Naive thymus-derived CD8-positive, alpha-beta T cell (primary cell): ENCODE data around the gene TP53I13. TPM values are rescaled to one million over a fixed set of nuclear protein-coding genes. Genes with fewer than 3 reads are reported as not detected.

Experiments used
- ATAC-seq, 2 donors: fragments of 150-1000 bp; cut with Tn5 transposase in 1 of 2; sonication (Bioruptor Pico), chemical (Tn5 transposase) in 1 of 2; 1 replicate in 1 of 2; 2 replicates in 1 of 2; pipeline ENCODE4 v1.10.0; 2021; ENCODE audit warnings: mild to moderate bottlenecking in 2 of 2, moderate library complexity in 2 of 2
- POLR2A ChIA-PET: fragments of 350-600 bp; sonication (Branson Sonifier 250); formaldehyde crosslinking; loops from one replicate; lab custom pipeline; 2021; ENCODE audit warnings: antibody characterized with exemption; lab: Charles Lee
- DNase-seq, 10 donors: peaks; one replicate each; pipeline versions ENCODE4 v3.0.0 to v3.0.0-alpha.2; 2020 to 2022
- H3K27ac Mint-ChIP-seq, 10 donors: one replicate each; pipeline ENCODE4 v1.8.0; 2020 to 2022; ENCODE audit warnings: mild to moderate bottlenecking in 10 of 10, mixed read lengths in 10 of 10, moderate library complexity in 4 of 10, inconsistent platforms in 1 of 10
- H3K27me3 Mint-ChIP-seq, 5 donors: one replicate each; pipeline ENCODE4 v1.8.0; 2021 to 2022; ENCODE audit warnings: mixed read lengths in 5 of 5
- H3K36me3 Mint-ChIP-seq, 3 donors: one replicate each; pipeline ENCODE4 v1.8.0; 2020 to 2022; ENCODE audit warnings: mixed read lengths in 3 of 3, mild to moderate bottlenecking in 2 of 3, inconsistent platforms in 1 of 3
- H3K4me1 Mint-ChIP-seq, 4 donors: one replicate each; pipeline ENCODE4 v1.8.0; 2021 to 2022; ENCODE audit warnings: mixed read lengths in 4 of 4
- H3K4me3 Mint-ChIP-seq, 10 donors: one replicate each; pipeline ENCODE4 v1.8.0; 2020 to 2022; ENCODE audit warnings: mild to moderate bottlenecking in 10 of 10, mixed read lengths in 10 of 10, moderate library complexity in 6 of 10, inconsistent platforms in 1 of 10
- H3K9me3 Mint-ChIP-seq, 9 donors: one replicate each; pipeline ENCODE4 v1.8.0; 2020 to 2022; ENCODE audit warnings: mixed read lengths in 9 of 9, mild to moderate bottlenecking in 3 of 9, inconsistent platforms in 1 of 9, moderate library complexity in 1 of 9
- polyA plus RNA-seq, 3 donors: library from polyadenylated mRNA; unstranded; fragments of 300-500 nt; fragmentation: Illumina TruSeq; gene quantifications; one replicate each; pipeline ENCODE4 v1.2.3, GENCODE V29; 2021
- total RNA-seq, 8 experiments: library from RNA in 2 of 8; stranded (reverse) in 2 of 8; gene quantifications; one replicate each; pipeline ENCODE4 v1.2.3 and lab custom pipeline; 2021 to 2026

TP53I13 gene
- total and polyA plus RNA-seq, 5 experiments from 2014 or later = 22.7 to 89.5 (median 26.8) TPM

DNA sequence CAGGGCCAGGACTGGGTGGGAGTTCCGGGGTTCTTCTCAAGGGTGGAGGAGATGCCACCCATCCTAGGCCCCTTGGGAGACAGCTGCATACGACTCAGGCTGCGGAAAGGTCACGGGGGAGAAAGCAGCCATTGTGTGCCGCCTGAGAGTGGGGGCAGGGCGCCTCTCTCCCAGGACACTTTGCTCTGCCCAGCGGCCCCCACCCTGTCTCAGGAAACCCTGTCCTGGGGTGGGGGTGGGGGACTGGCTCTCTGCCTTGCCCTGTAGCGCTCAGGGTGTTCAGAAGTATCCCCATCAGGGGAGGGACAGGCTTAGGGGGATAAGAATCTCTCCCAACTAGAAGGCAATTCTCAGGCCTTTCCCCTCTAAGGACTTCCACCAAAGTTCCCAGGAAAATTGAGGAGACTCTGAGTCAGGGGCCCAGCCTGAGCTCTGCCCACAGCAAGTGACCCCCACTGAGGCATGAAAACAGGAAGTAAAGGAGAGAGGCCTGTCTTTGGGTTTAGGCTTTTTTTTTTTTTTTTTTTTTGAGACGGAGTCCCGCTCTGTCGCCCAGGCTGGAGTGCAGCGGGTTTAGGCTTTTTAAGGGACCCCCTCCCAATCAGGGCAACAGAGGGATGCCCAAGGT lies 16.1 kb downstream of the TP53I13 start:
- Mint-ChIP-seq H3K36me3 (peaks cover 0 to 15% (median 3%) of the 10 kb centered on the region in 3 donors), H3K27ac (peak overlapping the region in 9 of 10 donors; percentile 61 to 83 (median 76)), H3K4me1 (peaks cover 25 to 61% (median 57%) of the 10 kb centered on the region in 4 donors), H3K4me3 (peak overlapping the region in 5 of 10 donors; percentile 30 to 80 (median 64)), H3K27me3 (no peaks in the 10 kb centered on the region), H3K9me3 (no peaks in the 10 kb centered on the region)
- POLR2A ChIA-PET = interaction anchor here (0.7 to 6.0 kb wide), 4 partner anchors 8 to 345 kb away, joined by 5 to 43 read pairs (median 14); partner anchors contain the start of genes ANKRD13B and SSH2
- ATAC-seq (no peak), DNase-seq (no peak)

DNA sequence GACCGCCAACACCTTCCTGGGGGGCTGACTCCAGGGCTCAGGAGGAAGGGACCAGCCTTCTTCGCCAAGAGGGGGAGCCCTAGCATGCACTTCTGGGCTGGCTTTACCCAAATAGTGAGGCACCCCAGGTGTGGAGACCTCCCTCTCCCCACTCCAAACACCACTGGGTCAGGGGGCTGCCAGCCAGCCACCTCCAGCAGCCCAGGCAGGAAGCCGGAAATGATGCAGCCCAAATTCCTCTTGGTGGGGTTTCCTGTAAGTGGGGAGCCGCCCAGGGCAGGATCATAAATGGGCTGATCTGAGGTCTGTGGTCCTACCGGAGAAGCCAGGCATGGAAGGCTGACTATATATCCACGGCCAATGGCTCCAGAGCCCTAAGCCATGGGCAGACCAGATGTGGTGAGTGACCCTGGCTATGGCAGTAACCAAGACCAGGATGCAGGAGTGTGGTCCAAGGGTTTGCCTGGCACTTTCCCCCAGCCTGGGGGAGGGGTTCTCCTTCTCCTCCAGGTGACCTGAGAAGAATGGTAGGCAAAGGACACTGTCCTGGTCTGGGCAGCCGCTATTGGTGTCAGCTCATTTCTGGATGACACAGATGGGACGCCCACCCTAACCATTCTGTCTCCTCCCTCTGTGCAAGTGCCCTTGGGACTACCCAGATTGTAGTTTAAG lies 16.7 kb downstream of the TP53I13 start:
- Mint-ChIP-seq H3K27me3 (no peaks in the 10 kb centered on the region), H3K36me3 (peaks cover 0 to 10% (median 3%) of the 10 kb centered on the region in 3 donors), H3K4me3 (peak overlapping the region in 8 of 10 donors; percentile 7 to 70 (median 30)), H3K9me3 (no peaks in the 10 kb centered on the region), H3K4me1 (peaks cover 26 to 64% (median 60%) of the 10 kb centered on the region in 4 donors), H3K27ac (peak overlapping the region in 8 of 10 donors; percentile 21 to 83 (median 74))
- POLR2A ChIA-PET = interaction anchor here (0.7 to 3.1 kb wide), 3 partner anchors 16 to 345 kb away, joined by 5 to 20 read pairs (median 9); partner anchors contain the start of gene SSH2
- no peak for ATAC-seq
- peak in 5 of 10 donors; percentile 11 to 68 (median 27) for DNase-seq

DNA sequence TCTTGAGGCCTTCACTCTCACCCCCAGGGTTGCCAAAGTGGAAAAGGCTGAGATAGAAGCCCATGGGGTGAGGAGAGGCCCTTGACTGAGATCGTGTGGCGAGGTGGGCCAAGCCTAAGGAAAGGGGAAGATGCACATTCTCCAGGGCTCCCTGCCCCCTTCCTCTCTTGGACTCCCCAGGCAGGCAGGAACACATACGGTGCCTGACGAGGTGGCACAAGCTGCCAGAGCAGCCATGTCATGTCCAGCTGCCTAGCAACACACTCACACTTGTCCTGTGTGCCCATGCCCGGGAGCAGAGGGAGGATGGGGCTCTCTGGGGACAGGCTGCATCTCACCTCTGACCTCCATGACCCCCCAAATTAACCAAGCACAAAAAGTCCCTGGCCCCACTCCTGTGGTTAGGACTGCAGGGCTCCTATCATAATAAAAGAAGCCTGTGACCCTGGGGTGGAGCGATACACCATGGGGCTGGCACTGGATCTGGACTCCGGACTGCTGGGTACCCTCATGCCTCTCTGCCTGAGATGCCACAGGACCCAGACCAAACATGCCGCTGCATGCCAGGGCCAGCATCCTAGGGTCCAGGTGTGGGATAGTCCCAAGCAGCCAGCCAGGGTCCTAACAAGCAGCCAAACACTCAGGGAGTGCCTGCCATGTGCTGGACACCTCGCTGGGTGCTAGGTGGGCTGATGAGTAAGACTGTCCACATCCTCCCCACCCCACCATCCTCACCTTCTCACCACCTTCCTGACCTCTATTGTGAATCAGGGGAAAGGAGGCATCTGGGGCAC lies 18.4 kb downstream of the TP53I13 start:
- H3K9me3 Mint-ChIP-seq = no peaks in the 10 kb centered on the region
- H3K27ac Mint-ChIP-seq = peak overlapping the region in 9 of 10 donors; percentile 28 to 94 (median 82)
- POLR2A ChIA-PET = interaction anchor here (1.3 to 3.1 kb wide), 4 partner anchors 9 to 29 kb away, joined by 4 to 31 read pairs (median 12); partner anchors contain the start of gene ABHD15
- peak overlapping the region in 9 of 10 donors; percentile 36 to 95 (median 92) for H3K4me3 Mint-ChIP-seq
- DNase-seq (no peak), ATAC-seq (no peak)
- peaks cover 31 to 73% (median 71%) of the 10 kb centered on the region in 4 donors for H3K4me1 Mint-ChIP-seq
- H3K36me3 Mint-ChIP-seq = peaks cover 0 to 5% (median 3%) of the 10 kb centered on the region in 3 donors
- H3K27me3 Mint-ChIP-seq = no peaks in the 10 kb centered on the region

DNA sequence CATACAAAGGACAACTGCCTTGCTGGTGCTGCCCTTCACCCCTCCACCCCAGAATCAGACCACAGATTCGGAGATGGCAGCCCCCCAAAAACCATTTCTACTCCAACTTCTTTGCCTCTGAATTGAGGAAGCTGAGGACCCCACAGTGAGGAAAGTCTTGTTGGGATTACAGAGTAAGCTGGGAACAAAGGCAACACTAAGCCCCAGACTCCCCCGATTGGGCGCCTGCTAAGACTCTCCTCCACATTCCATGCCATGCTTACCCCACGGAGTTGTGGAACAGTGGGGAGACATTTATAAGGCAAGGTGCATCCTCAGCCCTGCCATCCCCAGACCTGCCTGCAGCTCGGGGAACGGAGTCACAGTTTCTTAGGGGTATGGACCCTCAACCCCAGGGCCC lies 19.1 kb downstream of the TP53I13 start:
- Mint-ChIP-seq H3K27ac (peak overlapping the region; percentile 63 to 94 (median 88)), H3K4me1 (peaks cover 30 to 80% (median 78%) of the 10 kb centered on the region in 4 donors), H3K36me3 (no peaks in the 10 kb centered on the region), H3K4me3 (peak overlapping the region; percentile 88 to 95 (median 94)), H3K9me3 (no peaks in the 10 kb centered on the region), H3K27me3 (no peaks in the 10 kb centered on the region)
- POLR2A ChIA-PET = interaction anchor here (0.7 to 2.4 kb wide), 5 partner anchors 15 to 28 kb away, joined by 3 to 31 read pairs (median 5); partner anchors contain the start of gene ABHD15
- no peak for ATAC-seq
- no peak for DNase-seq

DNA sequence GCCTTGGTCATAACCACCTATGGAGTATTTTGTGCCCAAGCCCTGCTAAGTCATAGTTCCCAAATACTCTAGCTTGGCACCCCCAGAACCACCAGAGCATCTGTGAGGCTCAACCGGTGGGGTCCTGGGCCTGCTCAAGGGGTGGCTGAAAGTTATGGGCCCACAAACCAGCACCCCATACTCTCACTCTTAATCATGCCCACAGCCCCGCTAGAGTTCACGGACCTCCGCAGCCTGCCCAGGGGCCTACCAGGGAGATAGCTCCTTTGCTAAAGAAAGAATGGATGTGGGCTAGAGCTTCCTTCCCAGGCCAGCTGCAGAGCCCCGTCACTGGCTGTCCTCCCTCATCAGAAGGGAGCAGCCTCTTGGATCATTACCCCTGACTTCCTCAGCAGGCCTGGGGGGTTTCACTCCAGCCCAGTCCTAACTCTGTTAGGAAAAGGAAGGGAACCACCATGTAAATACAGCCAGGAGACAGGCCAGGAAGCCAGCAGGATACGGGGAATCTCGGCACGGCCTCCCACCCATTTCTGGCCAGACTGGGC lies 19.6 kb downstream of the TP53I13 start:
- no peaks in the 10 kb centered on the region for H3K27me3 Mint-ChIP-seq
- ATAC-seq = no peak
- DNase-seq = peak in 1 of 10 donors; percentile 36
- no peaks in the 10 kb centered on the region for H3K36me3 Mint-ChIP-seq
- POLR2A ChIA-PET = interaction anchor here (0.7 to 2.4 kb wide), 6 partner anchors 15 to 343 kb away, joined by 3 to 31 read pairs (median 4); partner anchors contain the start of gene ABHD15
- H3K4me1 Mint-ChIP-seq = peaks cover 30 to 83% (median 80%) of the 10 kb centered on the region in 4 donors
- H3K9me3 Mint-ChIP-seq = no peaks in the 10 kb centered on the region
- H3K4me3 Mint-ChIP-seq = peak overlapping the region; percentile 88 to 95 (median 94)
- H3K27ac Mint-ChIP-seq = peak overlapping the region; percentile 83 to 95 (median 92)

DNA sequence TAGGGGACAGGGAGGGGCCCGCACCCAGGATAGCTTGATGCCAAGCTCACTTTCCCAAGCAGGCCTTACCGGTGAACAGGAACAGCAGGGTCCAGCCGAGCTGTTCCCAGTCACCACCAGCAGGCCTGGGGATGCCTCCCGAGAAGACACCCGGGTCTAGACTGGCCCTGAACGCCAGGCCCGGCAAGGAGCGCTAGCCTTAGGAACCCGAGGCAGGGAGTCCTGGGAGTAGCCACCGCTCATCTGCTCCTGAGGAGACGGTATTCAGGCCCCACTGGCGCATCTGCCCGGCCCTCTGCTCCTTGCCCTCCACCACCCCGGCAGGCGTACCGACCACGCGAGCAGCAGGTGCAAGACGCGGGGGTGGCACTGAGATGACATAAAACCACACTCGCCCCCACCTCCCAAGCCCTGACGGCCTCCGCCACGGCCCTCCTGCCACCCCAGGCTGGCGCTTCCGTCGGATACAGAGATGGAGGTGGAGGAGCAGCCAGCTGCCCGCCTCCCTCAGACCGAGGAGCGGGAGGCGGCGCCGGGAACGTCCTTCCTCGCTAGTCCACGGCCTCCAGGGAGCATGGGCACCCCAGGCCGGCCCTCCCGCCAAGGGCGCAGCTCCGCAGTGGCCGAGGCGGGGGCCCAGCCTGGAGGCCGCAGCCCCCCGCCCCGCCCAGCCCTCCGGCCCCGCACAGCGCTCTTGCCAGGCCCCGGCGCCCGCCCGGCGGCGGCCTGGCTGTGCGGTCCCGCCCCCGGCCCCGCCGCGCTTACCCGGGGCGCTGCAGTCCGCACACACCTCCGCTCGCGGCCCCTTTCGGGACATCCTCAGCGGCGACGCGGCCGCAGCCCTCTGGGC lies 20.3 kb downstream of the TP53I13 start:
- Mint-ChIP-seq H3K36me3 (no peaks in the 10 kb centered on the region), H3K4me1 (peaks cover 30 to 81% (median 78%) of the 10 kb centered on the region in 4 donors), H3K27me3 (no peaks in the 10 kb centered on the region), H3K27ac (peak overlapping the region in 8 of 10 donors; percentile 7 to 95 (median 92)), H3K4me3 (peak overlapping the region; percentile 88 to 95 (median 94)), H3K9me3 (no peaks in the 10 kb centered on the region)
- ATAC-seq (peak; percentile 17 to 27), DNase-seq (peak in 6 of 10 donors; percentile 24 to 72 (median 38))
- POLR2A ChIA-PET = interaction anchor here (0.5 to 2.4 kb wide), 6 partner anchors 16 to 343 kb away, joined by 3 to 31 read pairs (median 4); partner anchors contain the start of gene ABHD15

DNA sequence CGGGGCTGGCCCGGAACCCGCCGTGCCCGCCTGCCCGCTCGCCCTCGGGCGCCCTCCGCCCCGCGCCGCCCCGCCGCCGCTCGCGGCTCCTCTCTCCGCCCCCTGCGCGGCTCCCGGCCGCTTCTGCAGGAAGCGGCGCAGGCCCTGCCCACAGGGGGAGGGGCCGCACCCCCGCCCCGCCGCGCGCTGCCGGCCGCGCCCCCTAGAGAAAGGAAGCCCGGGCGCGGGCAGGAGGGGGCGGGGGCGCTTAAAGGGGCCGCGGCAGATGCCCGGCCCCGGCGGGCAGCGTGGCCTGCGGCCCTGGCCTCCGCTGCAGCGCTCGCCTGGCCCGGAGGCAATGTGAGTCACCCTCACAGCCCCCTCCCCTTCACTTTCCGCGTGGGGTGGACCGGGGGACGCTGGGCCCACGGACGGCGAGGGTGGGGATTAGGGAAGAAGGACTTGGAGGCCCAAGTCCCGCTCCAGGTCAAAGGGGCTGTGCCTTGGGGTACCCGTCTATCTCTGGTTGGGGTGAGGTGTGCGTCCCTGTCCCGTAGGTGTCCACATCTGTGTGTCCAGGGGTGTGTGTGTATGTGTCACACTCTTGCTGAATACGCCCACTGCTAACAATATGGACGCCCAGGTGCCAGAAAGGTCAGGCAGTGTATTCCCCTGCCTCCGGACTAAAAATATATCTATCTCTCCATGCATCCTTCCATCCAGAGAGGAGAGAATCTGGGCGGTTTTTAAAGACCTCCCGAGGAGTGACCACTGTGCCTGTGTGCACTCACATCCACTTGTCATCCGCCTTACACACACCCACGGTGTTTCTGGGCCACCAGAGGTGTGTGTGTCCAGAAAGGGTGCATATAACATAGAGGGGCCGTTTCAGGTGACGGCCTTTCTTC lies 21.3 kb downstream of the TP53I13 start, which contains the start of gene GIT1:
Gene GIT1, minus strand, starts transcription at position 125 of the 887 bp plus-strand sequence. CDS start 270 bp downstream, outside the sequence.
- Mint-ChIP-seq H3K36me3 (no peaks in the 10 kb centered on the region), H3K4me3 (peak within 1 kb of the TSS; percentile 88 to 95 (median 94)), H3K27me3 (peaks cover 0 to 2% (median 0%) of the 10 kb centered on the region in 5 donors), H3K27ac (peak within 1 kb of the TSS; percentile 78 to 95 (median 92)), H3K9me3 (no peaks in the 10 kb centered on the region), H3K4me1 (peaks cover 25 to 77% (median 73%) of the 10 kb centered on the region in 4 donors)
- DNase-seq (peak; percentile 72 to 89 (median 83)), ATAC-seq (peak; percentile 74 to 82)
- POLR2A ChIA-PET = interaction anchor here (2.4 to 4.4 kb wide), 2 partner anchors 8 to 26 kb away, joined by 31 to 43 read pairs; no protein-coding TSS in a partner anchor

DNA sequence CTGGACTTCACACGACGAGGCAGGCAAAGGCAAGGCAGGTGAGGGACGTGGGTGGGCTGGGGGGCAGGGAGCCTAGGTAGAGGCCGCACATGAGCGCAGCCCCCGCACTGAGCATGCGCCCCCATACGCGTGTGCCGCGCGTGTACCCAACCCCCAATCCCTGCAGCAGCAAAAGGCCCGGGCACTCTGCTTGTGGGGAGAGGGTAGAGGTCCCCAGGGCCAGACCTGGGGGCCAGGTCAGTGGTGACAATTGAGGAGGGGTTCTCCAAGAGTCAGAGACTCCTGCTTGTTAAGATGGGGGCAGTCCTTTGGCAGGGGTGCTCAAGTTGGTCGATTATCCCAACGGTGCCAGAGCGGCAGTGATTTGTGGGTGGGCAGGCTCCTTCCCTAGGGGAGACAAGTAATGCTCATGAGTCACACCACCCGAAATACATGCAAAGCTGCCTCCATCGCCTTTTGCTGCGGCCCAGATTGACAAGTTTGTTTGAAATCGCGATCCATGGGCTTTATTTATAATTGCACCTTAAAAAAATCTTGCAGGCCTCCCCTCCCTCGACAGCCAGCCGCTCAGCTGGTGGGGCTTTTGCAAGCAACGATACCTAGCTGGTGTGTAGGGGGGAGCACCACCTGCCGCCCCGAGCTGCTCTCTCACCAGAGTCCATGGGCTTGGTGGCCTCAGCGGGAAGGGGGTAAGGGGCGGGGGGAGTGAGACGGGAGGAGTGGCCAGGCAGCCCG lies 22.1 kb downstream of the TP53I13 start:
- POLR2A ChIA-PET = interaction anchor here (0.7 to 4.9 kb wide), 7 partner anchors 9 to 115 kb away, joined by 3 to 79 read pairs (median 4); partner anchors contain the start of genes ABHD15, CORO6 and TP53I13
- peak in 3 of 10 donors; percentile 15 to 37 (median 36) for DNase-seq
- peak overlapping the region; percentile 24 to 93 (median 86) for H3K27ac Mint-ChIP-seq
- no peaks in the 10 kb centered on the region for H3K9me3 Mint-ChIP-seq
- no peak for ATAC-seq
- no peaks in the 10 kb centered on the region for H3K36me3 Mint-ChIP-seq
- H3K4me3 Mint-ChIP-seq = peak overlapping the region; percentile 83 to 95 (median 90)
- H3K27me3 Mint-ChIP-seq = peaks cover 0 to 2% (median 0%) of the 10 kb centered on the region in 5 donors
- H3K4me1 Mint-ChIP-seq = peaks cover 20 to 69% (median 65%) of the 10 kb centered on the region in 4 donors

DNA sequence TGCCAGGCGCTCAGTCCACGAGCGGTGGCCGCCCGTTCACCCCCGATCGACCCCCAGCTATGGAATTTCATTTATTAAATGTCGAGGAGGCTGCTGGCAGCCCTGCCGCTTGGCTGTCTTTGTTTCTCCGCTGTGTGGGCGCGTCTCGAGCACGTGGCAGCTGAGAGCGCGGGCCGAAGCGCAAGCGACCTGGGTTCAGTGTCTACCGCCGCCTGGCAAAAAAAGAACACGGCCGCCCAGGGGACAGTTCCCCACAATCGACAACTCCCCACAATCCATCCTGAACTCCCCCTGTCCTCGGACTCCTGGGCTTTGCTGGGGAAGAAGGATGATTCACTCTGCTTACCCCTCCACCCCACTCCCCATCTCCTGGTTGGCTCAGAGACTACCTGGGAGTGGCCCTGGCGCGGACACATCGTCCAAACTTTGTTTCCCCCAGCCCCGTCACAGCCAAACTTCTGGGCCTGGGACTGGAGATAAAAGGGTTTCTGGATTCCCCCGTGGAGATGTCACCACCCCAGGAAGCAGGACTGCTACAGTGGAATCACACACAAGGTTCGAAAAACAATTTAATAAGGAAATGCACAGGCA lies 22.7 kb downstream of the TP53I13 start:
- ATAC-seq = peak; percentile 9 to 17
- H3K27me3 Mint-ChIP-seq = peaks cover 0 to 2% (median 0%) of the 10 kb centered on the region in 5 donors
- peak overlapping the region; percentile 83 to 95 (median 90) for H3K4me3 Mint-ChIP-seq
- no peaks in the 10 kb centered on the region for H3K9me3 Mint-ChIP-seq
- peak in 2 of 10 donors; percentile 28 to 34 for DNase-seq
- no peaks in the 10 kb centered on the region for H3K36me3 Mint-ChIP-seq
- POLR2A ChIA-PET = interaction anchor here (0.7 to 4.9 kb wide), 7 partner anchors 10 to 115 kb away, joined by 3 to 79 read pairs (median 4); partner anchors contain the start of genes ABHD15, CORO6 and TP53I13
- peak overlapping the region in 9 of 10 donors; percentile 52 to 92 (median 83) for H3K27ac Mint-ChIP-seq
- peaks cover 17 to 64% (median 59%) of the 10 kb centered on the region in 4 donors for H3K4me1 Mint-ChIP-seq
